Smooth muscle cell of the brain vasculature (primary cell): ENCODE results near the gene ZNF69.
A peak's percentile ranks its signal among the peaks of the same experiment; 100 is the strongest.
"Not testable (repeated sequence)": the region's sequence is repeated elsewhere in the genome, so short reads cannot be mapped to it uniquely, and the experiment has no call there.

Source experiments
- DNase-seq: peaks from one replicate; pipeline ENCODE4 v3.0.0-alpha.2; 2012; ENCODE audit warnings: low read depth, low spot score

Gene ZNF69

GRCh38 chr19:11894851-11895250, 7.3 kb downstream of the ZNF69 start:
- no peak for DNase-seq

DNA sequence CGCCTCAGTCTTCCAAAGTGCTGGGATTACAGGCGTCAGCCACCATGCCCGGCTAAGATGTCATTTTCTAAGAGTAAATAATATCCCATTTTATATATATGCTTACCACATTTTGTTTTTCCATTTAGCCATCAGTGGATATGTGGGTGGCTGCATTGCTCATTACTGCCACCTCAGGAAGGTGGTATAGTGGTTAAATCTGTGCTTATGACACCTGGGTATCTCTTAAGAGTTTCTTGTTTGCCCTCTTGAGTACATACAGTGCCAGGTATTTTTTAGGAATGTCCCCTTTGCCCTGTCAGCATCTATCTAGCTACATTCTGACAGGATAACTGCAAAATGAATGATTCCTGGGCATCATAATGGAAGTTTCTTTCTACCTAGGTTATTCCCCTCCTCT, 14.6 kb downstream of the ZNF69 start:
- no peak for DNase-seq

DNA sequence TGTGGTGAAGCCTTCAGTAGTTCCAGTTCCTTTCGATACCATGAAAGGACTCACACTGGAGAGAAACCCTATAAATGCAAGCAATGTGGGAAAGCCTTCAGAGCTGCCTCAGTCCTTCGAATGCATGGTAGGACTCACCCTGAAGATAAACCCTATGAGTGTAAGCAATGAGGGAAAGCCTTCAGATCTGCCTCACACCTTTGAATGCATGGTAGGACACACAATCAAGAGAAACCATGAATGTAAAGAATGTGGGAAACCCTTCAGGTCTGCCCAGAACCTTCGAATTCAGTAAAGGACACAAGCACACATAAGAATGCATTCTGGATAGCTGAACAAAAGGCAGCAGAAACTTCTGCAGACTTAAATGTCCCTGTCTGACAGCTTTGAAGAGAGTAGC, 18.3 kb downstream of the ZNF69 start:
- no peak for DNase-seq

DNA sequence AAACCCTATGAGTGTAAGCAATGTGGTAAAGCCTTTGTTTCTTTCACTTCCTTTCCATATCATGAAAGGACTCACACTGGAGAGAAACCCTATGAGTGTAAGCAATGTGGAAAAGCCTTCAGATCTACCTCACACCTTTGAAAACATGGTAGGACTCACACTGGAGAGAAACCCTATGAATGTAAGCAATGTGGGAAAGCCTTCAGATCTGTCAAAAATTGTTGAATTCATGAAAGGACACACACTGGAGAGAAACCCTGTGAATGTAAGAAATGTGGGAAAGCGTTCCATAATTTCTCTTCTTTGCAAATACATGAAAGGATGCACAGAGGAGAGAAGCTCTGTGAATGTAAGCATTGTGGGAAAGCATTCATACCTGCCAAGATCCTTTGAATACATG, 24.4 kb downstream of the ZNF69 start:
- DNase-seq, result not testable (repeated sequence)

DNA sequence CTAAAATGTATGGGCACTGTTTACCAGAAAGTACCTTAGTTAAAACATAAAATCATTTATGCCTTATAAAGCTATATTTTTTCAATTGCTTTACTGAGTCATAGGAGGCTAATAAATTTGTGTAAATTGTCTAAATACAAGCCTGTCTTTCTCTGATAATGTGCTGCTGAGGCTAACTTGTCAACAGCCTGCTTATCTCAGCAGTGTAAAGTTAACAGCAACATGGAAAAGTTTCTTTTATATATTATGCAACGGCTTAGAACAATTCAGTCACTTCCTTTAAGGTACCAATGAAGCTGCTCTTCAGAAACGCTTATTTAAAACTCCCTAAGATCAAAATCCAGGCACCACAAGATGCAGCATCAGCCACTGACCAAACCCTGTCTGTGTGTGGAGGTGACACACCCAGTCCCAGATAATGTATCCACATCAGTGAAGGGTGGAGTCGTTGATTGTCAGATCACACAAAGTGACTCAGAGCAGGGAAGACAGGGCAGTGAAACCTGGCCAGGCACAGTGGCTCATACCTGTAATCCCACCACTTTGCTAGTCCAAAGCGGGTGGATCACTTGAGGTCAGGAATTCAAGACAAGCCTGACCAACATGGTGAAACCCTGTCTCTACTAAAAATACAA, 27.0 kb downstream of the ZNF69 start:
- DNase-seq, result not testable (repeated sequence)

GRCh38 chr19:11921852-11922495, 34.4 kb downstream of the ZNF69 start:
- DNase-seq, result no peak

DNA sequence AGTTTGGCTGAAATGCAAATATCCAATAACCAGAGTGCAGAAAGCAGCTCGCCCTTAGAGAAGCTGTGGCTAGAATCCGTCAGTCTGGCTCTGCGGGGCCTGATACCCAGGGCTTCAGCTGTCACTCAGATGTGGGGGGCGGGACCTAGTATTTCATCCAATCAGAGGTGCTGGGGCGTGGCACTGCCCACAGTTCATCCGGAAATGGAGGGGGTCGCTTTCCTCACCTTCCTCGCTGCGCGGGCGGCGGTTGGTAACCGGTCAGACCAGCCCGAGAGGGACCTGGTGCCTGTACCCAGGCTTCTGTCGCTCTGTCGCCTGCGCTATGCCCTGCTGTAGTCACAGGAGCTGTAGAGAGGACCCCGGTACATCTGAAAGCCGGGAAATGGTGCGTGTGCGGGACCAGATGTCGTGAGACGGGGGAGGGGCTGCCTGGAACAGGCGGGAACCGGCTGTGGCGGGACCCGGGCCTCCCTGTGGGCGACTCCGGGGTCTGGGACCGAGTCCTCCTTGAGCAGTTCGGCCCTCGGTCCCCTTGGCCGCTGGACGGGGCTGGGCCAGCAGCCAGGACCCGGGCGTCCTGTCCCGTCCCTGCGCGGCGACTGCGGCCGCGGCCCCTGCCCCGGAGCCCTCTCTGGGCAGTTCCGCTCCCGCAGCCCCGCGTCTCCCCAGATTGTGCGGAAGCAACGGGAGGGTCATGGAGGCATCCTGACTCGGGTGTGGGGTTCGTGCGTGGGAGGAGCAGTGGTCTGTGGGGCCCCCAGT, 37.5 kb downstream of the ZNF69 start, which contains the start of gene ZNF700:
TSS of gene ZNF700 (plus strand) at position 222 of the 765 bp plus-strand sequence. CDS start at position 326, 104 bp downstream.
- peak; percentile 72 for DNase-seq

DNA sequence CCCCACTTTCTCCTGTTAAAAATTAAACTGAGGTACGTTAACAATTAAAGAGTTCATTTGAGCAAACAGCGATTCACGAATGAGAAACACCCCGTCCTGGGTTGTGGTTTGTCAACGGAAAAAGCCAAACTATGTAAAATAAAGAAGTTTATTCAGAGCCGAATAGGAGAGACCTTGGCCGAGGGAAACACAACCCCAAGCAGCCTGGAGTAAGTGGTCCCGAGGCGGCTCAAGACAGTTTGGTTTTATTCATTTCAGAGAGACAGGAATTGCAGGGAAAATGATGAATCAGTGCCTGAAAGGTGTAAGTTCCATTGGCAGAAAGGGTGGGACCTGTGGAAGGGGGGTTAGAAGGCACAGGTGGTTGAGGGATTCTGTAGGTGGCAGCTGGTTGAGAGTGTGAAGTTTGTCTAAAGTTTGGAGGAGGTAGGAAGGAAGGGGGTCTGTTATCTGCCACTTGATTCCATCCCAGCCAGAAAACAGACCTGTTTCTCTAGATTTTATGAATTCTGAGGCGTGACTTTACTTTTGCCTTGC, 38.1 kb downstream of the ZNF69 start:
- DNase-seq, result not testable (repeated sequence)

- DNase-seq, result no peak
Measured at GRCh38 chr19:11927227-11927626, 39.6 kb downstream of the ZNF69 start.

DNA sequence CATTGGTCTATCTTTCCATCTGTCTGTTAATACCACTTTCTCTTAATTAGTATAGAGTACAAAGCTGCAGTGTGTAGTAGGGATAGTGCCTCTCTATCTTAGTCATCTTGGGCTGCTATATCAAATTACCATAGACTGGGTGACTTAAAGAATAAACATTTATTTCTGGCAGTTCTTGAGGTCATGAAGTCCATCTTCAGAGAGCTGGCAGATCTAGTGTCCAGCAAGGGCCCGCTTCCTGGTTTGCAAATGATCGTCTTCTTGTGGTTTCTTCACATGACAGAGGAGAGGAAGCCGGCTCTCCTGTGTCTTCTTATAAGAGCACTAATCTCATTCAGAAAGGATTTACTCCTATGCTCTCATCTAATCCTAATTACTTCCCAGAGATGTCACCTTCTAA, 43.5 kb downstream of the ZNF69 start:
- DNase-seq, result no peak

DNA sequence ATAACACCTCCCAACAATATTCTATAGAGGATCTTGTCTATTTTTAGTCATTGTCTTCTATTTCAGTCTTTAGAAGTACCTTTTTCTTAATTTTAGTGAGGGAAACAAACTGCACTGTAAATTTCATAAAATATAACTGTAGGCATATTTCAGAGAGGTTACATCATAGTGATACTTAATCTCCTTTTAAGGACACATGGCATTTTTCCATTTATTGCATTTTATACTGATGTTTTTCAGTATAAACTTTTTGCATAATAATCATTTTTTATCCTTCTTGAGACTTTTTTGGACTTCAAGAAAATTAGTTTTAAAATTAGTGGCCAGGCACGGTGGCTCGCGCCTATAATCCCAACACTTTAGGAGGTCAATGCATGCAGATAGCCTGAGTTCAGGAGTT, 43.9 kb downstream of the ZNF69 start:
- no peak for DNase-seq

DNA sequence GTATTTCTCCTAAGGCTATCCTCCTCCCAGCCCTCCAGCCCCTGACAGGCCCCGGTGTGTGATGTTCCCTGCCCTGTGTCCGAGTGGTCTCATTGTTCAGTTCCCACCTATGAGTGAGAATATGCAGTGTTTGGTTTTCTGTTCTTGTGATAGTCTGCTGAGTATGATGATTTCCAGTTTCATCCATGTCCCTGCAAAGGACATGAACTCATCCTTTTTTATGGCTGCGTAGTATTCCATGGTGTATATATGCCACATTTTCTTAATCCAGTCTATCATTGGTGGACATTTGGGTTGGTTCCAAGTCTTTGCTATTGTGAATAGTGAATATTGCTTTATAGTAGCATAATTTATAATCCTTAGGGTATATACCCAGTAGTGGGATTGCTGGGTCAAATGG, 48.2 kb downstream of the ZNF69 start:
- DNase-seq, result not testable (repeated sequence)

GRCh38 chr19:11938383-11938782, 50.8 kb downstream of the ZNF69 start:
- not testable (repeated sequence) for DNase-seq

DNA sequence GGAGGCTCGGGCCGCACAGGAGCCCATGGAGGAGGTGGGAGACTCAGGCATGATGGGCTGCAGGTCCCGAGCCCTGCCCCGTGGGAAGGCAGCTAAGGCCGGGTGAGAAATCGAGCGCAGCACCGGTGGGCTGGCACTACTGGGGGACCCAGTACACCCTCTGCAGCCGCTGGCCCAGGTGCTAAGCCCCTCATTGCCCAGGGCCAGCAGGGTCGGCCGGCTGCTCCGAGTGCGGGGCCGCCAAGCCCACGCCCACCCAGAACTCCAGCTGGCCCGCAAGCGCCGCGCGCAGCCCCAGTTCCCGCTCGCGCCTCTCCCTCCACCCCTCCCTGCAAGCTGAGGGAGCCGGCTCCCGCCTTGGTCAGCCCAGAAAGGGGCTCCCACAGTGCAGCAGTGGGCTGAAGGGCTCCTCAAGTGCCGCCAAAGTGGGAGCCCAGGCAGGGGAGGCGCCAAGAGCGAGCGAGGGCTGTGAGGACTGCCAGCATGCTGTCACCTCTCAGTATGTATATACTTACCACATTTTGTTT, 53.8 kb downstream of the ZNF69 start:
- not testable (repeated sequence) for DNase-seq

DNA sequence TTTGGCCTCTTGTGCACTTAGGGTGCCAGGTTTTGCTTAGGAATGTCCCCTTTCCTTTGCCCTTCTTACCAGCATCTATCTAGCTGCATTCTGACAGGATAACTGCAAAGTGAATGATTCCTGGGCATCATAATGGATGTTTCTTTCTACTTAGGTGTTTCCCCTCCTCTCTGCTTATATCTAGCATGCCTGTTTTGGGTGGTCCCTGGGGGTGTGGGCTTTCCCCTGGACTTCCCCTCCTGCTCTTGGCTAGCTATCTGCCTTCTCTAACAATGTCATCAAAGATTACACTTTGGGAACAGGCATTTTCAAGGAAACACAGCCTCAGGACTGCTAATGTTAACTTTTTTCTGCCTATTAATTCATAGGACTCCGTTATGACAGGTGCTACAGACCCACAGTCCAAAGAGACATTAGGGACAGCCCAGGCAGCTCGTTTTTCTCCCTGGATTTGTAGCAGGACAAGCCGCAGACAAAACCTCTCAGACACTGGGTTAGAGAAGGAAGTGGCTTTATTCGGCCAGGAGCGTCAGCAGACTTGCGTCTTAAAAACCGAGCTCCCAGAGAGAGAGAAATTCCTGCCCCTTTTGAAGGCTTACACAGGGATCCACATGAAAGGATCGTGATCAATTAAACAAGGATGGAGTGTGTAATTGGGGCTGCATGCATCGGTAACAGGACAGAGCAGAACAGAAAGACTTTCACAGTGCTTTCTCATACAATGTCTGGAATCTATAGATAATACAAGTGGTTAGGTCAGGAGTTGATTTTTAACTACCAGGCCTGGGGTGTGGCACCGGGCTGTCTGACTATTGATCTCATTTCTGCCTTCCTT, 54.6 kb downstream of the ZNF69 start:
- DNase-seq, result no peak

- no peak for DNase-seq
Measured at GRCh38 chr19:11942843-11943108, 55.2 kb downstream of the ZNF69 start.

- DNase-seq, result no peak
Measured at GRCh38 chr19:11944656-11945055, 57.1 kb downstream of the ZNF69 start.

- no peak for DNase-seq
Measured at GRCh38 chr19:11948646-11949045, 61.1 kb downstream of the ZNF69 start.

GRCh38 chr19:11949201-11949600, 61.6 kb downstream of the ZNF69 start:
- no peak for DNase-seq

DNA sequence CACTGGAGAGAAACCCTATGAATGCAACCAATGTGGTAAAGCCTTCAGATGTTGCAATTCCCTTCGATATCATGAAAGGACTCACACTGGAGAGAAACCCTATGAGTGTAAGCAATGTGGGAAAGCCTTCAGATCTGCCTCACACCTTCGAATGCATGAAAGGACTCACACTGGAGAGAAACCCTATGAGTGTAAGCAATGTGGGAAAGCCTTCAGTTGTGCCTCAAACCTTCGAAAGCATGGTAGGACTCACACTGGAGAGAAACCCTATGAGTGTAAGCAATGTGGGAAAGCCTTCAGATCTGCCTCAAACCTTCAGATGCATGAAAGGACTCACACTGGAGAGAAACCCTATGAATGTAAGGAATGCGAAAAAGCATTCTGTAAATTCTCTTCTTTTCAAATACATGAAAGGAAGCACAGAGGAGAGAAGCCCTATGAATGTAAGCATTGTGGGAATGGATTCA, 62.1 kb downstream of the ZNF69 start:
- DNase-seq, result not testable (repeated sequence)

DNA sequence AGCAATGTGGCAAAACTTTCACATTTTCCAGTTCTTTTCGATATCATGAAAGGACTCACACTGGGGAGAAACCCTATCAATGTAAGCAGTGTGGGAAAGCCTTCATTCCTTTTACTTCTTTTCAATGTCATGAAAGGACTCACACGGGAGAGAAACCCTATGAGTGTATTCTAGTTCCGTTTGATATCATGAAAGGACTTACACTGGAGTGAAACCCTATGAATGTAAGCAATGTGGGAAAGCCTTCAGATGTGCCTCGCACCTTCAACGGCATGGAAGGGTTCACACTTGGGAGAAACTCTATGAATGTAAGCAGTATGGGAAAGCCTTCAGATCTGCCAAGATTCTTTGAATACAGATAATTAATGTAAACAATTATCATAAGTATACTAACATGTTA, 62.7 kb downstream of the ZNF69 start:
- DNase-seq, result no peak
